KMS-11 (cell line): ENCODE results near the gene KLK2.

ENCODE experiments used
- H2AFZ ChIP-seq: fragments of 200-600 bp; sonication (generic); 2 replicates; pipeline ENCODE4 v1.6.1; 2016; ENCODE audit warnings: antibody characterized with exemption, mixed run types, low read depth
- H3K27ac ChIP-seq: fragments of 200-600 bp; sonication (generic); 2 replicates; pipeline ENCODE4 v1.6.1; 2016; ENCODE audit warnings: mild to moderate bottlenecking, mixed run types
- H3K27me3 ChIP-seq: fragments of 200-600 bp; sonication (generic); 2 replicates; pipeline ENCODE4 v1.6.1; 2017; ENCODE audit warnings: mild to moderate bottlenecking, low read depth, mixed run types, moderate library complexity; ENCODE audit not compliant: insufficient read depth
- H3K36me3 ChIP-seq: fragments of 200-600 bp; sonication (generic); 2 replicates; pipeline ENCODE4 v1.6.1; 2017; ENCODE audit warnings: mild to moderate bottlenecking, mixed run types; ENCODE audit not compliant: insufficient read depth
- H3K4me1 ChIP-seq: fragments of 200-600 bp; sonication (generic); 2 replicates; pipeline ENCODE4 v1.6.1; 2016; ENCODE audit warnings: mild to moderate bottlenecking, low read depth, mixed run types; ENCODE audit not compliant: poor library complexity, severe bottlenecking
- H3K4me2 ChIP-seq: fragments of 200-600 bp; sonication (generic); 2 replicates; pipeline ENCODE4 v1.7.0; 2016; ENCODE audit warnings: mild to moderate bottlenecking, mixed run types
- H3K4me3 ChIP-seq: fragments of 200-600 bp; sonication (generic); IDR thresholded peaks from 2 replicates; pipeline ENCODE4 v1.6.1; 2017; ENCODE audit warnings: low read depth, low read length, mixed read lengths; ENCODE audit not compliant: insufficient read depth
- H3K79me2 ChIP-seq: fragments of 200-600 bp; sonication (generic); 2 replicates; pipeline ENCODE4 v1.6.1; 2016; ENCODE audit warnings: low read depth, mixed run types; ENCODE audit not compliant: insufficient read depth
- H3K9ac ChIP-seq: fragments of 200-600 bp; sonication (generic); 2 replicates; pipeline ENCODE4 v1.6.1; 2016; ENCODE audit warnings: mild to moderate bottlenecking, mixed run types
- H4K20me1 ChIP-seq: fragments of 200-600 bp; sonication (generic); 2 replicates; pipeline ENCODE4 v1.6.1; 2016; ENCODE audit warnings: mild to moderate bottlenecking, mixed run types; ENCODE audit not compliant: insufficient read depth
- TF ChIP-seq, protein P1 (sequence below): fragments of 200-600 bp; sonication (generic); conservative IDR thresholded peaks from 2 replicates; pipeline ENCODE4 v1.6.1; 2017; ENCODE audit warnings: low read depth, mild to moderate bottlenecking, antibody characterized with exemption, low read length, moderate library complexity, mixed read lengths

KLK2 gene

DNA sequence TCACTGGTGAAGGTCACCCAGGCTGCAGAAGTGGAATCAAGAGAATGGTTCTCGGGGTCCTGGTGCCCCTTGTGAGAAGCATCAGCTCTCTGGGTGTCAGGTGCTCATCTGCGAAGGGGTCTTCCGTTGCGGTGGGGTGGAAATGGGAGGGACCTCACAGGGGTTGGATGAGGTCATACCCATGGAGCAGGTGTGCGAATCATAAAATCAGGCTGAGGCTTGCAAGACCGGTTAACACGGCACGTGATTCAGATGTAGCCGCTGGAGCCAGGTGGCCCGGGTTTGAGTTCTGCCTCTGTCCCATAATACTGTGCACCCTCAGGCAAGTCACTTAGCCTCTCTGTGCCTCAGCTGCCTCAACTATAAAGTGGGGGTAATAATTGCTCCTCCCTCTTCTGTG, 35.9 kb upstream of the KLK2 start:
- Histone ChIP-seq H3K4me3 (no peak overlapping the region), H2AFZ (no peak overlapping the region), H3K9ac (no peak overlapping the region), H3K4me2 (no peak overlapping the region), H4K20me1 (no peaks in the 10 kb centered on the region), H3K27ac (no peak overlapping the region), H3K4me1 (no peaks in the 10 kb centered on the region), H3K27me3 (peaks cover 10% of the 10 kb centered on the region; the same call in 1 of the 2 replicates), H3K36me3 (no peaks in the 10 kb centered on the region), H3K79me2 (no peaks in the 10 kb centered on the region)
- TF ChIP-seq, protein P1, sequence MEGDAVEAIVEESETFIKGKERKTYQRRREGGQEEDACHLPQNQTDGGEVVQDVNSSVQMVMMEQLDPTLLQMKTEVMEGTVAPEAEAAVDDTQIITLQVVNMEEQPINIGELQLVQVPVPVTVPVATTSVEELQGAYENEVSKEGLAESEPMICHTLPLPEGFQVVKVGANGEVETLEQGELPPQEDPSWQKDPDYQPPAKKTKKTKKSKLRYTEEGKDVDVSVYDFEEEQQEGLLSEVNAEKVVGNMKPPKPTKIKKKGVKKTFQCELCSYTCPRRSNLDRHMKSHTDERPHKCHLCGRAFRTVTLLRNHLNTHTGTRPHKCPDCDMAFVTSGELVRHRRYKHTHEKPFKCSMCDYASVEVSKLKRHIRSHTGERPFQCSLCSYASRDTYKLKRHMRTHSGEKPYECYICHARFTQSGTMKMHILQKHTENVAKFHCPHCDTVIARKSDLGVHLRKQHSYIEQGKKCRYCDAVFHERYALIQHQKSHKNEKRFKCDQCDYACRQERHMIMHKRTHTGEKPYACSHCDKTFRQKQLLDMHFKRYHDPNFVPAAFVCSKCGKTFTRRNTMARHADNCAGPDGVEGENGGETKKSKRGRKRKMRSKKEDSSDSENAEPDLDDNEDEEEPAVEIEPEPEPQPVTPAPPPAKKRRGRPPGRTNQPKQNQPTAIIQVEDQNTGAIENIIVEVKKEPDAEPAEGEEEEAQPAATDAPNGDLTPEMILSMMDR = no peak

DNA sequence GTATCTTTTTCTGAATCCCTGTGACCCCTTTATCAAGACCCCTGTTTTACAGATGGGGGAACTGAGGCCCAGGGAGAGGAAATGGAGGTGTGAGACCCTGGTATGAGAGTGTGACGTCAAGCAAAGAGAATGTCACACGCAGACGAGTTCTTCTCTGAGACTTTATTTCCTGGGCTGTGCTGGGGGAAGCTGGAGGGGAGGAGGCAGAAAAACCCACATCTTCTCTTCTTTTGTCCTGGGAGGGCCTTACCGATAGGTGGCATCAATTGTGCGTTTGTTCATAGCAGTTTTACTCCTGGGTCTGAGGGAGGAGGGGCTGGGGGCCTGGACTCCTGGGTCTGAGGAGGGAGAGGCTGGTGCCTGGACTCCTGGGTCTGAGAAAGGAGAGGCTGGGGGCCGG, 35.0 kb upstream of the KLK2 start:
- Histone ChIP-seq H2AFZ (no peak overlapping the region), H3K36me3 (no peaks in the 10 kb centered on the region), H3K27ac (no peak overlapping the region), H3K79me2 (no peaks in the 10 kb centered on the region), H3K27me3 (peaks cover 17% of the 10 kb centered on the region; the same call in 1 of the 2 replicates), H3K4me1 (no peaks in the 10 kb centered on the region), H3K4me2 (no peak overlapping the region), H4K20me1 (no peaks in the 10 kb centered on the region), H3K9ac (no peak overlapping the region), H3K4me3 (no peak overlapping the region)
- TF ChIP-seq, protein P1 = no peak

DNA sequence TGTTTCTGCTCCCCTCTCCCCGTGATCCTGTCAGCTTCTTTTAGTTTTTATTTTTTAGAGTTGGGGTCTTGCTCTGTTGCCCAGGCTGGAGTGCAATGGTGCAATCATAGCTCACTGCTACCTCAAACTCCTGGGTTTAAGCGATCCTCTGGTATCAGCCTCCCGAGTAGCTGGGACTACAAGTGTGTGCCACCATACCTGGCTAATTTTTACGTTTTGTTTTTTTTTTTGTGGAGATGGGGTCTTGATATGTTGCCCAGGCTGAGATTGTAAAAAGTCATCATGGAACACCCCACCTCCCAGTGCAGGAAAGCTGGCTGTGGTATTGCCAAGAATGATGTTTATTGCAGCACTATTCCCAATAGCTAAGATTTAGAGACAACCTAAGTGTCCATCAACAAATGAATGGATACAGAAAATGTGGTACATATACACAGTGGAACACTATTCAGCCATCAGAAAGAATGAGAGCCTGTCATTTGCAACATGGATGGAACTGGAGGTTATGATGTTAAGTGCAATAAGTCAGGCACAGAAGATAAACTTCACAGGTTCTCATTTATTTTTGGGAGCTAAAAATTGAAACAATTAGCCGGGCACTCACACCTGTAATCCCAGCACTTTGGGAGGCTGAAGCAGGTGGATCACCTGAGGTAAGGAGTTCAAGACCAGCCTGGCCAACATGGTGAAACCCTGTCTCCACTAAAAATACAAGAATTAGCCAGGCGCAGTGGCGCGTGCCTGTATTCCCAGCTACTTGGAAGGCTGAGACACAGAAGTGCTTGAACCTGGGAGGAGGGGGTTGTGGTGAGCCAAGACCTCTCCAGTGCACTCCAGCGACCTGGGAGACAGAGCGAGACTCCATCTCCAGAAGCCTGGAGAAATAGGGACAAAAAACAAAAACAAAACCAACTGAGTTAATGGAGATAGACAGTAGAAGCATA, 33.3 kb upstream of the KLK2 start:
- Histone ChIP-seq H3K79me2 (no peaks in the 10 kb centered on the region), H3K4me1 (no peaks in the 10 kb centered on the region), H3K27ac (no peak overlapping the region), H3K36me3 (no peaks in the 10 kb centered on the region), H3K9ac (no peak overlapping the region), H3K27me3 (peaks cover 22% of the 10 kb centered on the region; the same call in 1 of the 2 replicates), H2AFZ (no peak overlapping the region), H3K4me2 (no peak overlapping the region), H3K4me3 (no peak overlapping the region), H4K20me1 (no peaks in the 10 kb centered on the region)
- TF ChIP-seq, protein P1 = no peak

DNA sequence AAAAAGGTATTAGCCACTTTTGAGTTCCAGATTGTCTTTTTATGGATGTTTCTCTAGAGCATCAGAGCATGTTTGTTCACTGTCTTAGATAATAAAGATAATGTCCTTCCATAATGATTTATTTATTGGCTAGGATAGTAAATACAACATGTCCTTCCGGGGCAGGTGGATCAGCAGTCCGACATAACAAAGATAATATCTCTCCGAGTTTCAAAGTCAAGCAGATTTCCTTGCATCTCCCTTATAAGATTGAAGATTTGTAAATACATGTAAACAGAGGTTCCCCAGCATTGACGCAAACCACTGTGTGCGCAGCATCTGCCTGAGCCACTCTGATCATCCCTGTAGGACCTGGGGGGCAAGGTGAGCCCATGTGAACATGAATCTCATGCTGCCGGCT, 31.1 kb upstream of the KLK2 start:
- Histone ChIP-seq H4K20me1 (no peaks in the 10 kb centered on the region), H3K4me2 (no peak overlapping the region), H3K79me2 (no peaks in the 10 kb centered on the region), H3K4me1 (no peaks in the 10 kb centered on the region), H2AFZ (no peak overlapping the region), H3K27ac (no peak overlapping the region), H3K4me3 (no peak overlapping the region), H3K9ac (no peak overlapping the region), H3K36me3 (no peaks in the 10 kb centered on the region), H3K27me3 (peaks cover 18% of the 10 kb centered on the region; the same call in 1 of the 2 replicates)
- TF ChIP-seq, protein P1 = no peak
